GM18858 (cell line): Measurements from ENCODE around the gene RNF215.

Source experiments
- ATAC-seq: cut with Tn5 transposase; IDR thresholded peaks from one replicate; pipeline ENCODE4 v1.9.1; 2021; ENCODE audit not compliant: unreplicated experiment

The RNF215 gene

DNA sequence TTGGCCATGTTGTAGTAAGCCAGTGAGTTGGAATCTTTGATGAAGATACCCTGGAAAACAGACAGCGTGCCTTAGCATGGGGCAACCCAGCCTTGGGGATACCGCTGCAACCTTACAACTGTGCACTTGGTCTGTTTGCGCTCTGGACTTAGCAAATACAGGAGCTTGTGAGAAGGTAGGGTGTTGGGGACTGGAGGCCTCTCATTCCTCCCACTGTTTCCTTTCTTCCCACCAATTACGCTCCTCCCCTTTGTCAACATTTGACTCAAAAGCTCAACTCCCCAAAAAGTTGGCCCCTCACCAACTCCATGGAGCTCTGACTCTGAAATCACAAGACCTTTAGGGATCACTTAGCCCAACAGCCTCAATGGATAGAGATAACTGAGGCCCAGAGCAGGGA, 52.6 kb downstream of the RNF215 start:
- ATAC-seq = no peak

- no peak for ATAC-seq
Observed at GRCh38 chr22:30333707-30334087, 53.5 kb downstream of the RNF215 start.

GRCh38 chr22:30332994-30333706, 54.1 kb downstream of the RNF215 start:
- ATAC-seq = no peak

DNA sequence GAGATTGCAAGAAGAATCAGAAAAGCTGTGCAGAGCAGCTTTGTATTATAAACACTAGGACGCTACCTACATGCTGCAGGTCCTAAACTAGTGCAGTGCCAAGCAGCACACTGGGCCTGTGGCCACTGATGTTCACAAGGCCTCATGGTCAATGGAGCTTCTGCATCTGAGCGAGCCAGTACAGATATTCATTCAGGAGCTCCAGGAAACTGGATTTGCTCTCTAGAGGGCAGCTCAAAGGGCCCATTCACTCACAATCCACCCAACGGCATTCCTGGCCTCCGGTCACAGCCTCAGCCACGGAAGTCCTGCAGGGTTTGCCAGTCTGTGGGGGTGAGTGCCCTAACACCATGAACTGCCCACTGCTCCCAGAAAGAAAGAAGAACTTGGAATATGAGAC, 54.7 kb downstream of the RNF215 start:
- ATAC-seq = no peak
